ENCODE results near the gene SIRT4.
A peak's percentile ranks its signal among the peaks of the same experiment; 100 is the strongest.

DNA sequence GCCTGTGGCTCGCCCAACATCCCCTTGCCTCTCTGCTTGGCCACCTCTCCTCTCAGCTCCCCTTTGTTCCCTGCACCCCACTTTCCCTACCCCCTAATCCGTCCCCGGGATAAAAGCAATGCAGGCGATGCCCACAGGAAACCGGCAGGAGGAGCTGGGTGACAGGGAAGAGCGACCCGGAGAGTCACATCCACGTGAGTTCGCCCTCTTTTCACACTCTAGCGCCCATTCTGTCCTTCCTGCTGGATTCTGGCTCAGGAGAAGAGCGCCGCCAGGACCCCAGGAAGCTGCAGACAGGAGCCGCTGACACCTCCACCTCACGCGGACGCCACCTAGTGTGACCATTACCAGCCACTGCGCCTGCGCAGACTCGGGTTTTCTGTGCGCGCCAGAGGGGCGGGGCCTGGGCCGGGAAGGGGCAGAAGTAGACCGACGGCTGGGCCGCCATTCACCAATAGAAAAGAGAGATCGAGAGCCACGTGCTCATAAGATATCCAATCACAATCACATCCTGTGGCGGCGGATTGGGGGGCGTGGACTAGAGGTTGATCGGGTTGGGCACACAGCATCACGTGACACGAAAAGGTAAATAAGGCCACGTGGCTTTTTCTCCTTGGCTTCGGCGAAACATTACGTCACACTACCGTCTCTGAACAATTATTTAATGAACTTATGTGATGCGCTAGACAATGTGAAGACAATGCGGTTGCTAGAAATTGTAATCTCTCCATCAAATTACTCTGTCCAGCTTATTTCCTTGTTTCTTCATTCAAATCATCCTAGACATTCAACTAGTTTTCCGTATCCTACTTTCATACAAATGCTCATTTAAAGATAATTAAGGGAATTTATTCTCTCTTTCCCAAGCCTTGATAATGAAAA is 15.3 kb downstream of the SIRT4 start:
- no peak for TF ChIP-seq EZH2 (IDR thresholded peaks at IDR 0.05; ENCODE audit: low read length, unreplicated experiment)
- TF ChIP-seq, protein P1, sequence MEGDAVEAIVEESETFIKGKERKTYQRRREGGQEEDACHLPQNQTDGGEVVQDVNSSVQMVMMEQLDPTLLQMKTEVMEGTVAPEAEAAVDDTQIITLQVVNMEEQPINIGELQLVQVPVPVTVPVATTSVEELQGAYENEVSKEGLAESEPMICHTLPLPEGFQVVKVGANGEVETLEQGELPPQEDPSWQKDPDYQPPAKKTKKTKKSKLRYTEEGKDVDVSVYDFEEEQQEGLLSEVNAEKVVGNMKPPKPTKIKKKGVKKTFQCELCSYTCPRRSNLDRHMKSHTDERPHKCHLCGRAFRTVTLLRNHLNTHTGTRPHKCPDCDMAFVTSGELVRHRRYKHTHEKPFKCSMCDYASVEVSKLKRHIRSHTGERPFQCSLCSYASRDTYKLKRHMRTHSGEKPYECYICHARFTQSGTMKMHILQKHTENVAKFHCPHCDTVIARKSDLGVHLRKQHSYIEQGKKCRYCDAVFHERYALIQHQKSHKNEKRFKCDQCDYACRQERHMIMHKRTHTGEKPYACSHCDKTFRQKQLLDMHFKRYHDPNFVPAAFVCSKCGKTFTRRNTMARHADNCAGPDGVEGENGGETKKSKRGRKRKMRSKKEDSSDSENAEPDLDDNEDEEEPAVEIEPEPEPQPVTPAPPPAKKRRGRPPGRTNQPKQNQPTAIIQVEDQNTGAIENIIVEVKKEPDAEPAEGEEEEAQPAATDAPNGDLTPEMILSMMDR (conservative IDR thresholded peaks at IDR 0.05; ENCODE audit: low read depth, low read length): peak; percentile 84
- TF ChIP-seq EZH2phosphoT487 (IDR thresholded peaks at IDR 0.05; ENCODE audit: borderline replicate concordance, low read length): no peak

Data from PC-3 (cell line).